ENCODE measurements around the gene ATP2A2.
"Not testable (repeated sequence)": the region's sequence is repeated elsewhere in the genome, so short reads cannot be mapped to it uniquely, and the experiment has no call there.

ATP2A2 gene

DNA sequence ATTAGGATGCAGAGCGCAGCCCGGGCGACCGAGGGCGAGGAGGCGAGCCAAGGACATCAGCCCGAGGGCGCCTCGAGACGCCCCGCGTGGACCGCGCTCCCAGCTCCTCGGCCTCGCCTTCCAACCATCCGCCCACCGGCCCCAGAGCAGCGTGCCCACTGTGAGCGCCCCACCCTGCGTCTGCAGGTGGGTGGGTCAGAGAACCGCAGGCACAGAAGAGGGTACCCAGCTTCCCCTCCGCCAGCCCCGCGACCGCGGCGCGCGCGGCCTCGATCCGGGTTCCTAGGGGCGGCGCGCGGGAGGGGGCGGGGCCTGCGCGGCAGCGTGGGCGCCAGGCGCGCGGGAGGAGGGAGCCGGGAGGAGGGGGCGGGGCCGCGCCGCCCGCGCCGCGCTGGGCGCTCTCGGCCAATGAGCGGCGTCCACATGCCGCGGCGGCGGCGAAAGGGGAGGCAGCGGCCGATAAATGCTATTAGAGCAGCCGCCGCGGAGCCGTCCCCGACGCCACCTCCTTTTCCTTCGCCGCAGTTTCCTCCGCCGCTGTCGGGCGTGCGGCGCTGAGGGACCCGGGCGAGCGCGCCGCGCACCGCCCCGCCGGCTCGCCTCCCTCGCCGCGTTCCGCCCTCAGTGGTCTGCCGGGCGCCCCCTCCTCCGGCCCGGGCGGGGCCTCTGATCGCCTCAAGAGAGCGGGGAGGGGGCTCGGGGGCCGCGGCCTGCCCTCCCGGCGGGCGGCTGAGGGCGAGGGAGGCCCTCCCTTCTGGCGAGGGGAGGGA, at the start of gene ATP2A2:
Gene ATP2A2, plus strand, starts transcription at position 469 of the 770 bp plus-strand sequence. CDS start 543 bp downstream, outside the sequence.
- DNase-seq = peak; percentile 86 to 88

DNA sequence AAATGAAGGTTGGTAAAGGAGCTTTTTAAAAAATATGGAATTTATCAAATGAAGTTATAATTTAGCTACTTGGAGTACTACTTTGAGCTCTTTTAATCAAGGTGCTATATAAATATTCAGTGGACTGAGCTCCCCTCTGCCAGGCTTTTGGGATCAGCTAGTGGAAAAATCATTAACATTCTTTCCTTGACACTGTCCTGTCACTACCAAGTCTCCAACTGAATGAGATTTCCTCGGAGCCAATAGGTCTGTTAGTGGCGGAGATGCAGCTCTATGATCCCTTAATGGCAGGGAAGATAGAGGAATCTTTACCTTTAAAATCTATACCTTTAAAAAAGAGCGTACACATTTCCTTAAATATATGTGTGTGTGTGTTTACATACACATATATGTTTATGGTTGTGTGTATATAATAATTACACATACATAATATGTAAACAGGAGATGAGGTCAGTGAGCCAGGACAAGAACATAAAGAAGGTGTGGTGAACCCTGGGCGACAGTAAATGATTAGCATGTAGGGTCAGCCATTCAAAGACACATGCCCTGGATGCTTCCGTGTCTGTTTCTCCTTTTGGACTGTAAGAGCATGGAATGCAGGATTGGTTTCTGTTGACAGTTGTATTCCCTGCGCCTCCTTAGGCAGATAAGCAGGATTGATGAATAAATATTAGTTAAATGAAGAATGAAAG, 47.7 kb upstream of the ATP2A2 start:
- no peak for DNase-seq

DNA sequence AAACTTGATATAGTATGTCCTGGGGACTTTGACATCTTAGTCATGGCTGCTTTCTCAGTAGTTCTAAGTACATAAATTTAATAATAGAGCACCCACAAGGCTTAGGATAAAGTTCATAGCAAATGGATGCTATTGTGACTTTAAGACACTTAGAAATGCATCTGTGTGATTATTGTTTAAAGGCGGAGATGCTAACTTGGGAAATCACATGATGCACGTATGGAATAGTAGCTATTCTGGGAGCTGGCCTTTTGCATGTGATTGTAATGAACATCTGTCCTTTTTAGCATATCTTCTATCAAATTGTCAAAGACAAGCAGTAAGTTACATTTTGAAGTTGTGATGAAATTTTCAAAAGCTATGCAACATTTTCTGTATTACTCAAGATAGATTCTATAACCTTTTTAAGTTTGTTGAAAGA, 46.7 kb upstream of the ATP2A2 start:
- no peak for DNase-seq

DNA sequence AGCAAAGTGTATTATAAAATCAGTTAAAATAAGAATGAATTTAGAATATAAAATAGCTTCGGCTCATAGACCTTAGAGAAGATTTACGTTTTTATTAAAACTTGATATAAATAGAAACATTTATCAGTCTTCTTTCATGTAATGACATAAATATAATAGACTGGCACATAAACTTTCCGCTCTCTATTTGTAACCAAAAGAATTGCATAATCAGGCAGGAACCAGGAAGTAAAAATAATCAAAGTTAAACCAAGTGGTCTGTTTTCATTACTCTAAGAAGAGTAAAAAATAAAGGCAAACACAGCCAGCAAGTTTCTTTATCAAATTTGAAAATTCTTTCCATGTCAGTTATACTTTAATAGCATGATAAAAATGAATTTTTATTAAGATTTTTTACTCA, 46.3 kb upstream of the ATP2A2 start:
- DNase-seq = no peak

DNA sequence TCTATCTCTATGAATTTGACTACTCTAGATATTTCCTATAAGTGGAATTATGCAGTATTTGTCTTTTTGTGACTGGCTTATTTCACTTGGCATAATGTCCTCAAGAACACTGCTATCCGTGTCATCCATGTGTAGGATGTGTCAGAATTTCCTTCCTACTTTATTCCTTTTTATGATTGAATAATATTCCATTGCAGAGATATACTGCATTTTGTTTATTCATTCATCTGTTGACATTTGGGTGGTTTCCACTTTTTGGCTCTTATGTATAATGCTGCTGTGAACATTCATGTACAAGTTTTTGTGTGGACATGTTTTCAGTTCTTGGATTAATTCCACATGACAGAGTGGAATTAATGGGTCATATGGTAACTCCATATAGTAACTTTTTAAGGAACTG, 45.7 kb upstream of the ATP2A2 start:
- no peak for DNase-seq

DNA sequence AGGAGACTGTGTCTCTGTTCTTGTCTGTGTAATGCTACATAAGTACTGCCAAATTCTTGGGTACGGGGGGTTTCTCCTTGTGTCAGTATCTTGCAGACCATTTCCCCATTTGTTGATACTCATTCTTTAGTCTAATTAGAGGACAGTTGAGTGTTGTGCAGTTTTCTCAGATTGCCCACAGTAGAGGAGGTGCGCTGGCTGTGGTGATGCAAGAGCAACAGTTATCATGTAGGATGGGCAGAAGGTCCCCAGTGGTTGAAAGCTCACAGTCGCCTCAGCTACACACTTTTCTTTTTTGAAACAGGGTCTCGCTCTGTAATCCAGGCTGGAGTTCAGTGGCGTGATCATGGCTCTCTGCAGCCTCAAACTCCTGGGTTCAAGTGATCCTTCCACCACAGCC, 37.8 kb upstream of the ATP2A2 start:
- DNase-seq = no peak

DNA sequence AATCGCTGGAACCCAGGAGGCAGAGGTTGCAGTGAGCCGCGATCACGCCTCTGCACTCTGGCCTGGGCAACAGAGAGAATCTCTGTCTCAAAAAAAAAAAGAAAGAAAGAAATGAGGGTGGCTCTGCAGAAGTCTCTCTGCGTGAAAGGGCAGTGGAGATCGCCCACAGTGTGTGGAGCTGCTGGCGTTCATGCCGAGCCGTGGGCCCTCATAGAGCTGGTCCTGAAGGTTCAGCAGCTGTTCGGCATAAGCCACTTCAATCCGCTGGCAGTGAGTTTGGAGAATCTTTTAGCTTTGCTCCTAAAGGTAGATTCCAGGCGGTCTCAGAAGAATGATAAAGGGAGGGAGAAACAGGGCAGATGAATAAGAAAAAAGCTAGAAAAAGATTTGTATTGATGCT, 36.7 kb upstream of the ATP2A2 start:
- no peak for DNase-seq

DNA sequence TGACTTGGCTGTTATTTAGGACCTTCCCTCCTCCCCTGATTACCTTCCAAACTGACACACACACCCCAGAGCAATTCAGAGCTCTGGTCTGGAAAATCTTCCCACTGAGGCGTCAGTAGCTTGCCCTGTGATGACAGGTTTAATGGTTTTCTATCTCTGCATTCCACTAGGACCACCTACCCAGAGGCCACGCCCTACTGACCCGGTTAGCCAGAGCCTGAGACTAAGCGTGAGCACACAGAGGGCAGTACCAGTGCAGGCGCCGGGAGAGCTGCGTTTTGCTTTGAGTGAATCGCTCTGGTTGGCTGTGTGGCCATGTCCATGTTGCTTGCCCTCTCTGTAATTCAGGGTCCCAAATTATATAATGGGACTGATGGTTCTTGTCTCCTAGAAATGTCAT, 36.2 kb upstream of the ATP2A2 start:
- no peak for DNase-seq

DNA sequence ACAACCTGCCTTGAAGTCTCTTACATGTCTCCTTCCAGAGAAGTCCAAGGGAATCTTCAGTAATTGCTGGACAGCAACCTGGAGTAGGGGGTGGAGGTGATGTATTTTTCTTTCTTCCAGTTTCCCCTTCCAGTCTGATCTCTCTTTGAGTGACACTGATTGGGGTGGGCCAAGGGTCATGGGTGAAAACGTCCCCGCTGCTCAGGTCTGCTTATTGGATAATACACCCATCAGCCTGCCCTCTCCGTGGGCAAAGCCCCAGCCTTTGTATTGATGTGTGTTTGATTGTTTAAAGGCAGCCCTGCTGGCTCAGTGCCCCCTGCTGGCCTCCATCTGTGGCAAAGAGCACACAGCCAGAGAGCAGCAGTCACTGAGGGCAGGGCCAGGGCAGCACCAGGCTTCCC, 35.7 kb upstream of the ATP2A2 start:
- DNase-seq = peak; percentile 46 to 52

DNA sequence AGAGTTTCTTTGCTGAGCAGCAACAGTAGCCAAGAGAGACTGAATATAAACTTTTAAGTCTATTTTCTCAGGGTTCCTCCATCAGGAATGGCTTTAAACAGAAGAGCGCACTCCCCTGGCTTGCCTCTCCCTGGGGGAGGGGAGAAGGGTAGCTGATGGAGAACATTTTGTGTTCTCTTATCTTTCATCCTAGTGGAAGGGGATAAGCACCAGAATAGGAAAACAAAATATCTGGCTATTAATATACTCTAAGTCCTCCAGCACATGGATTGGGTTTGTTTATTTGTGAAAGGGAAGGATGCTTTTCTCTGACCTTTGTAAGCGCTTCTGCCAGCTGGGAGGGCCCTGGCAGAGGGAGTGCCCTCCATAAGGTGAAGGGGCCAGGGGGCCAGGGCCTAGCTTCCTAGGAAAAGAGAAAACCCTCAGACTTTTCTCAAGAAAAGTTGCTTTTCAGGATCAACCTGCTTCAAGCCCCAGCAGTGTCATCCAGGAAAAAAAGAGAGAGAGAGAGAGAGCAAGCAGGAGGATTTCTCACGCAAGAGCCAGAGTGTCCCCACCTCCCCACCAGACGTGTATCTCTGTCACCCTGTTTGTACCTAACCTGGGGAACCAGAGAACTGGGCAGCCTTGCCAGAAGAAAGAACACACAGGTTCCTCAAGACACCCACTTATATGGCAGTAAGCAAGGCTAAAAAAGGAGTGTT, 34.3 kb upstream of the ATP2A2 start:
- DNase-seq = no peak

DNA sequence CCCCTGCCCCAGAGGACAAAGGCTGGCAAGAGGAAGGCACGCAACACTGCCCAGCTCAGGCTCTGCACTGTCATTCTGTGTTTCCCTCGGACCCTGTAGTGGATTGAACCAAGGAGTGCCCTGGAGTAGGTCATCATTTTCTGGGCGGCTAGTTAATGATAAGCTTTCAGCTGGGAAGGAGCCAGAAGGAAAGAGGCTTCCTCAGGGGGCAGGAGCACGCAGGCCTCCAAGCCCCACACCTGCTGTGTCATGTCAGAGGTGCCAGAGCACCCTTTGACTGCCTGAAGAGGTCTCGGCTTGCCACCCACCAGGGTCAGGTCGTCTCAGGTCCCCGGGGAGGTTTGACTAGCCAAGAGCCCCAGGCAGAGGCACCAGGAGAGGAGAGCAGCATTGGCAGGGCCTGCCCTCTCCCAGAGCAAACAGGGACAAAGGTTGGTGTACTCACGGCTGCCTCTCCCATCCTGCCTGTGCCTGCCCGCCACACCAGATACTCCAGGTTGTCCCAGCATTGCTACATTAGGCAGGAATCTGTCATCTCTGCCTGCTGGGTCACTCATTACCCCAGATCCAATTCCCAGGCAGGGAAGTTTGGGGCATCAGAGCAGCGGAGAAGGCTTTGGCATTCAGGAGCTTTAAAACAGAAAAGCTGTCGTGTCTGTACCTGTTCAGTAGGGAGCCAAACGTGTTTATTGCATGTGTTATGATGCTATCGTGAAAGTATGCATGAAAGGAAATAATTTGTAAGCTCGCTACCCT, 33.5 kb upstream of the ATP2A2 start:
- no peak for DNase-seq

DNA sequence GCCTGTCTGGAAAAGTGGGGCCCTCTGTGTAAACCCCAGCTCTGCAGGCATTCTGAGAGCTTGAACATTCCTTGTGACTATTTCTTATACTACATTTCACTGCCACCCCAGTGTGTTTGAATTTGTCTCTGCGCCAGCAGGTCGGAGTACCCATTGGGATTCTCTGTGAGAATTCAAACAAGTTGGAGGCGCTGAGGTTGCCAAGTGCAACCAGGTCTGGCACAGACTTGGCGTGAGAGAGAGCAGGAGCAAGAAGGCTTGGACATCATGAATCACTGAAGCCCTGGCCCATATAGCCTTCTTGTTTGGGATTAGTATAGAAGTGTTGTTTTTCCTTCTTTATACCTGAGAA, 33.0 kb upstream of the ATP2A2 start:
- DNase-seq = no peak

DNA sequence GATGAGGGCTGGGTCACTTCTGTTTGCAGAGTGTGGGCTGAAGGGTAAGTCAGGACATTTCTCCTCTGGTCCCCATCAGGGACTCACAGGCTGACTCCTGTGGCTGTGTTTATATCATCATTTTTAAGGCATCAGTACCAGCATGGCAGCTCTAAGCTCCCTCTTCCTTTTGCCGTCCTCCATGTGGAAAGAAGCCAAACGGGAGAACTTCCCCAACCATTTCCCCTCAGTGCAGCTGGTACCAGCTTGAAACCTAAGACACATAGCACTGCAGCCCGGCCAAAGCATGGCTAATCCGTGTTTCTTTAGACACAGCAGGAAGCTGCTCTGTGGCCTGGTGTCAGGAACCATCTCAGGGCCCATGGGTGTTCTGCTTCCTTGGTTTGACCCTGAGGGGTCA, 31.9 kb upstream of the ATP2A2 start:
- no peak for DNase-seq

DNA sequence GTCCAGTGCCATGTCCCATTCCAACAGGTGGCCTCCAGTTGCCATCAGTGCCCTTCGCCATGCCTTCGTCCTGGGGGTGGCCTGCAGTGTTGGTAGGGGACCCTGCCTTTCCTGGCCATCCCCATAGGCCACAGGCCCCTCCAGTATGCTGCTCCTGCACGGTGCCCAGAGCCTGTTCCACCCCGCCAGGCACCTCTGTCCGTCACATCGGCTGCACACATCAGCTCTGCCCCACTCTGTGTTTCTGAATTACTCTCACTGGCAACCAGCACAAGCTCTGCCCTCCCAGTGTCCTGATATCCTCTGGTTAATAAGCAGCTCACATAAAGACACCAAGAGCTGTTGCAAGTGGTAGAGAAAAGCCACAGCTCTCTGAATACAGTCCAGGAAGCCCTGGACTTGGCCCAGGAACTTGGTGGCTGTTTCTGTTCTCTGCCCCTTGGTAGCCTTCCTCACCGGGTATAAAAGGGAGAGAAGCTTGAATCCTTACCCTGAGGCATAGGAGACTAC, 31.3 kb upstream of the ATP2A2 start:
- no peak for DNase-seq

DNA sequence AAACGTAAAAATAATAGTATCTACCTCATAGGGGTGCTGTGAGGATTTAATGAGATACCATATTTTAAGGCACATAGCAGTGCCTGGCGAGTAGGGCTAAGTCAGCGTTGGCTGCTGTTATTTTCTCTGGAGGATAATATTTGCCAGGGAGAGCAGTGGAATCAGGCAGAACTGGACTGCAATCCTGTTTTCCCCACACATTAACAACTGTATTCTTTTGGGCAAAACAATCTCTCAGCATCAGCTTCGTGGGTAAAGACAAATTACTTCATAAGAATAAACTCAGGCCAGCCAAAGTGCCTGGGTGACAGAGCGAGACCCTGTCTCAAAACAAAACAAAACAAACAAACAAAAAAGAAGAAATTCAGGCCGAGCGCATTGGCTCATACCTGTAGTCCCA, 29.7 kb upstream of the ATP2A2 start:
- no peak for DNase-seq

DNA sequence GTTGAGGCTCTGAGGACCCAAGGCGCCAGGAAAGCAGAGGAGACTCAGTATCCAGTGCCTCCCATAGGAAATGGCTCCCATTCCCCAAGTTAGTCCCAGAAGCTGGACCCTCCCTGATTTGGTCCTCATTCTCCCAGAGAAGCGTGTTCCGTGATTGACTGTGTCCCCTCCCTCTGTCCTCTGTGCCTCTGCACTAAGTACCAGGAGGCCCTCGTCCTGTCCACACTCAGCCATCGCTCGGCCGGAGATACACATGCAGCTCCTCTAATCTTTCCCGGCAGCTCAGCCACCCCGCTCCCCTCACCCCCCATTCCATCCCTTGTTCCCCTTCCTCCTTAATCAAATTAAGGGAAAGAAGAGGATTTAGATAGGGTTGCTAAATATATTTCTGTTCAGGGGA, 28.3 kb upstream of the ATP2A2 start:
- no peak for DNase-seq

DNA sequence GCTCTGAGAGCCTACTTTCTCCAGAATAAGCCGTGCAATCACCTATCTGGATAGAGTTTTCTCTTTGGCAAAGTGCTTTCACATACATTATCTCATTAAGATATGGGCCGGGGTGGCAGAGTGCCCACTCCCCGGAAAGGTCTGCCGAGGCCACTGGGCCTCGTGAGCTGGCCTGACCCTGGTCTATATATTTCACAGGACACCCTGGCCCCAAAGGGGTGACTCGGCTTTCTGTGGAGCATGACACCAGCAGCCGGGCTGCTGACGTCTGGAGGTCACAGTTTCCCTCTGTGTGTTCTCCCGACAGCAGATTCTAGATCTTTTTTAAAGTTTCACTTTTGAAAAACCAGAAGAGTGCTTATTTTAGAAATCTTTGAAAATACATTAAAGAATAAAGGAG, 27.9 kb upstream of the ATP2A2 start:
- DNase-seq = no peak

DNA sequence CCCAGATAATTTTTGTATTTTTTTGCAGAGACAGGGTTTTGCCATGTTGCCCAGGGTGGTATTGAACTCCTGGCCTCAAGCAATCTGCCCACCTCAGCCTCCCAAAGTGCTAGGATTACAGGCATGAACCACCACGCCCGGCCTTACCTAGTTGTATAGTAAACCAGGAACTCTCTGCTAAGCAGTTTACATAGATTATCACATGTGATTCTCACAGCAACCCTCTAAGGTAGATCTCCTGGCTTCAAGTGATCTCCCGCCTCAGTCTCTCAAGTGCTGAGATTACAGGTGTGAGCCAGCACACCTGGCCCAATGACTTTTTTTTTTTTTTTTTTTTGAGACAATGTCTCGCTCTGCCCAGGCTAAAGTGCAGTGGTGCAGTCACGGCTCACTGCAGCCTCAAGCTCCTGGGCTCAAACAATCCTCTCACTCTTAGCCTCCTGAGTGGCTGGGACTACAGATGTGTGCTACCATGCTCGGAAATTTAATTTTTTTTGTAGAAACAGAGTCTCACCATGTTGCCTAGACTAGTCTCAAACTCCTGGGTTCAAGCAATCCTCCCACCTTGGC, 26.0 kb upstream of the ATP2A2 start:
- DNase-seq = no peak

DNA sequence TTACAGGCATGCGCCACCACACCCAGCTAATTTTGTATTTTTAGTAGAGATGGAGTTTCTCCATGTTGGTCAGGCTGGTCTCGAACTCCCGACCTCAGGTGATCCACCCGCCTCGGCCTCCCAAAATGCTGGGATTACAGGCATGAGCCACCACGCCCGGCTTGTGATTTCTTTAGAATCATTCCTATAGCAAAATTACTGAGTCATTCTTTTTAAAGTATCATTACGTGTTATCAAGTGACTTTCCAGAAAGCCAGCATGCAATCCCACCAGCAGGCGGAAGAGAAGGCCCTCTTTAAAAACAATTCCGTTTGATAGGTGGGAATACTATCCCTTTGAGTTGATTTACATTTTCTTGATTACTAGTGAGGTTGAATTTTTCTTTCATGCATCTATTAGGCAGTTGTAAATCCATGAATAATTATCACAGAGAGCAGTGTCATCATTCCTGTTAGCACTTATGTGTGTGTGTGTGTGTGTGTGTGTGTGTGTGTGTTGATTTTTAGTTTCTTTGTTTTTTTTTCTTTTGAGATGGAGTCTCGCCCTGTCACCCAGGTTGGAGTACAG, 25.1 kb upstream of the ATP2A2 start:
- DNase-seq = not testable (repeated sequence)

DNA sequence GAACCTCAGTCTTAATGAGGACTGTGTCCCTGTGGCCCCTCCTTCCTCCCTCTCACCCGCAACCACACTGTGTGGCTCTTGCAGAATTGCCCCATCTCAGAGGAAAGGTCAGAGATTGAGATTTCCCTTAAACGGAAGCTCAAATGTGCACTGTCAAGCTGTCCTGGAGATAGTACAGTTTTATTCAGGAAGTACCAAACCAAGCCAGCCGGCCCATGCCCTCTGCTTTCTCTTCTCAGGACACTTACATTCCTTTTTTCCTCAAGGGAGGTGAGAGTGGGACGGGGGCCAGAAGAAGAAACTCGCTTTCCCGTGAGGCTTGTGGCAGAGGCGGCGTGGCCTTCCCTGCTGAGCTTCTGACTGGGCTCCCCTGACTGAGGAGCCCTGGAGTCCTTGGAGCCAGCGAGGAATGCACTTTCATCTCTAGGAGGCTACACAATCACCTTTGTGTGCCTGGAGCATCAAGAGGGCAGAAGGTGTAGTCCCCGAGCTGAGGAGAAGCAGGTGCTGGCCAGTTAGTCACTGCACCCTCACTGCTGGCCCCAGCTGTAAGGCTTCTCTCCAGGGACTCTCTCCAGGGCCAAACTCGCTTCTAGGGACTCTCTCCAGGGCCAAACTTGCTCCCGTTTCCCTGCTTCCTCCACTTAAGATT, 24.1 kb upstream of the ATP2A2 start:
- DNase-seq = no peak

DNA sequence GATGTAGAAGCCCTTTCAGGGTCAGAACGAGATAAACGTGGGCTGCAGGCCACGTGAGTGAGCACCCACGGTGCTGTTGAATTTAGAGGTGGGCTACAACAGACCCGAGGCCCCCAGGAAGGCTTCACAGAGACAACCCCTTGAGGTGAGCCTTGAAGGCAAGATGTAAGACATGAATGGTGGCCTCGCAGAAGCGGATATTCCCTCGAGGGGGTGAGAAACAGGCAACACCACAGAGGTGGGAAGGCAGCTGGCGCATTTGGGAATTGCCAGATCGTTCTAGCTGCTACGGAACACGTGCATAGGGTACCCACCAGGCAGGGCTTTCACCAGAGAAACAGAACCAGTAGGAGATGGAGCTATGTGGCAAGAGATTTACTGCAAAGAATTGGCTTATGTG, 22.6 kb upstream of the ATP2A2 start:
- no peak for DNase-seq

Measured in activated CD4-positive, alpha-beta T cell treated with anti-CD3 and anti-CD28 coated beads for 4 hours (primary cell).